NCI-H2171 treated with DMSO at 0.1 percent for 48 hours (cell line): ENCODE data around the gene MORN1.

Experiments used
- DNase-seq: peaks from one replicate; lab custom pipeline; 2025; lab: John Stamatoyannopoulos, UW

Gene MORN1

GRCh38 chr1:2275796-2276536 lies 115.4 kb downstream of the MORN1 start:
- DNase-seq, result peak; percentile 51

DNA sequence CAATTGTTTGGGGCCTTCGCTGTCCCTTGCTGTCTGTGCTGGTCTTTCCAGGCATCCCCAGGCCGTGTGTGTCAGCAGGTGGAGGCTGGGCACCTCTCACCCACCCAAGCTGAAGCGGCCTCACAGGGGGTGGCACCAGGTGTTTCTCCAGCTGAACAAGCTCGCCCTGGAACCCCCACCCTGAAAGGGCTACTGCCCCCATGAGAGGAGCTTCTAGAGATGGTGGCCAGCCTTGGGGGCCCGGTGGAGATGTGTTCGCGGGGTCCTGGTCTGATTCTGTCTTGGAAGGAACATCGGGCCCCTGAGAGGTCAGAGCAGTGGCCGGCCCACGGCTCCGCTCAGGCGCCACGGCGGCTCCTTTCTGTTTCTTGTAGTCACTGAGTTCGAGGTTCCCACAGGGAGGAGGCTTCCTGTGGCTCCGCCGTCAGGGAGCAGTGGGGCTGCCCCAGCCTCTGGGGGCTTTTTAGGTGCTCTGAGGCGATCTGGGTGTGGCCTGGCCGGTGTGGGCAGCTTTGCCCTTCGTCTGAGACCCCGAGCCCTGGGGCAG lies 116.4 kb downstream of the MORN1 start:
- no peak for DNase-seq

DNA sequence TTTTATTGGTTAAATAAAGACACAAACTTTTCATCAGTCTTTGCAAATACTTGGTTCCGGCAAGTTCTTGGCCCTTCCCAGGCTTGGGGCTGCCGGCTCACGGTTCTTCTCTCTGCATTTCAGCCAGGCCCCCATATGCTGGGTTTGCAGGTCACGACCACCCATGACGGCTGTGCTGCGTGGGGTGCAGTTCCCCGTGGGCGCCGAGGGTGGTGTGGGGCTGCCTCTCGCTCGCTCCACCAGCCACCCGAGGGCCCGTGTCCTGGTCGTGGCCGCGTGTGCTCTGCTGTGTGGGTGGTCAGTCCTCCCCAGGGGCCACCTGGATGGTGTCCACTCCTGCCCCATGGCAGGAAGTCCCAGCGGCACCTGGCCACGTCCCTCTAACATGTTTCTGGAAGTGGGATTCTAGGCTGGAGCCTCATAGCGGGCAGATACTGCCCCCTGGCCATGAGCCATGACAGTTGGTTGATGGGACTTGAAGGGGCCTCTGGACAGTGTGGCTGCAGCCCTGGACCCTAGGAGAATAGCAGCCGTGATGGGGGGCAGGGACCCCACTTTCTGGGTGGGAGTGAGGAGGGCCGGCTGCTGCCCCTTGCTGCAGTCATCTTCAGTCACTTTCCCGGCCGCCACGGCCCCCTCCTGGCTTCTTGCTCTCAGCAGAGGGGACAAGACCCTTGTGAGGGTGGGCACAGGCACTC lies 117.0 kb downstream of the MORN1 start:
- no peak for DNase-seq

- DNase-seq, result no peak
These were observed 117.8 kb downstream of the MORN1 start for GRCh38 chr1:2273401-2274090.

DNA sequence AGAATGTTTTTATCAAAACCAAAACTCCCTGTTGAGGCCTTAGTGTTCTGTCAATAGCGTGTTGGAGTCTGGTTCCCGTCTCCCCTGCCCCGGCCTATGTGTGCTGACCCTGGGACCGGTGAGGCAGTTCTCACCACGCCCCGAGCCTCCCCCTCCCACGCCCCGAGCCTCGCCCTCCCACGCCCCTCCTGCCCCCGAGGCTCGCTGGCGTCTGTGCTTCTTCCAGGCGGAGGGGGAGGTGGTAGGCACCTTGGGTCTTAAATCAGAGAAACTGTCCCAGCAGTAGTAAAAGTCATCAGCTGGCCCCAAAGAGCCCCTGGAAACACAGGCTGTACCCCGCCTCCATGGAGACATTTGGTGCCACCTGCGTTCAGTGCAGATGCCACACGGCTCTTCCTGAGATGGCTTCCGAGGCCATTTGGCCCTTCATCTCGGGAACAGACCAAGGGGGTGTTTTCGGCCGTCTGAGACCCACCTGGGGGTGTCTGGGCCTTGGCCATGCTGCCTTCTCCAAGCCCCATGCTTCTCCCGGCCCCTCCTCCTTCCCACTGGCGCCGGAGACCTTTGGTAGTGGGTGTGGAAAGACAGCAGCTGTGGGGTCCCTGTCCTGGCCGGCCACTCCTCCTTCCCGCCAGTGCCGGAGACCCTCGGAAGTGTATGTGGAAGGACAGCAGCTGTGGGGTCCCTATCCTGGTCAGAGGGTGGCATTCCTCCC lies 118.5 kb downstream of the MORN1 start:
- DNase-seq, result no peak

GRCh38 chr1:2271841-2272655 lies 119.3 kb downstream of the MORN1 start:
- no peak for DNase-seq
